GM12878 (cell line): ENCODE measurements around the gene CENATAC. TPM values are rescaled to one million over a fixed set of nuclear protein-coding genes. Genes with fewer than 3 reads are reported as not detected.

ENCODE experiments used
- ATAC-seq: fragments of 200-7000 bp; cut with Tn5 transposase; 3 replicates; pipeline ENCODE4 v1.9.1; 2020; ENCODE audit warnings: mild to moderate bottlenecking, moderate library complexity
- BruUV-seq: library from RNA; stranded (reverse); fragments of 400-500 nt; replicated peaks from 2 replicates; lab custom pipeline; 2021; lab: Mats Ljungman, UMichigan
- CTCF ChIA-PET: fragments of 300-600 bp; sonication (Branson Sonifier 250); formaldehyde crosslinking; extraction: SDS; loops from one replicate; lab custom pipeline; 2021; ENCODE audit warnings: inconsistent platforms; lab: Yijun Ruan, JAX
- POLR2A ChIA-PET: fragments of 350-600 bp; formaldehyde crosslinking; extraction: SDS; loops from one replicate; lab custom pipeline; 2021; ENCODE audit warnings: inconsistent platforms; lab: Charles Lee
- RAD21 ChIA-PET: fragments of 300-600 bp; sonication (Branson Sonifier 250); formaldehyde crosslinking; loops from one replicate; lab custom pipeline; 2023; ENCODE audit warnings: antibody characterized with exemption; ENCODE audit not compliant: unreplicated experiment; lab: Charles Lee
- SMC1A ChIA-PET: fragments of 300-600 bp; sonication (Branson Sonifier 250); formaldehyde crosslinking; loops from one replicate; lab custom pipeline; 2023; ENCODE audit not compliant: unreplicated experiment, uncharacterized antibody; lab: Charles Lee
- DNase-seq: peaks from one replicate; pipeline ENCODE4 v3.0.0-alpha.2; 2011; ENCODE audit warnings: low read depth, low spot score
- FAIRE-seq: peaks from 3 replicates; lab custom pipeline; 2011; peaks lifted over from hg19 to GRCh38; lab: Jason Lieb, UNC
- H2AFZ ChIP-seq: 2 replicates; pipeline ENCODE4 v1.6.0; 2011; ENCODE audit warnings: low read depth, low read length, control low read depth; ENCODE audit not compliant: control insufficient read depth
- H3K27ac ChIP-seq: 2 replicates; pipeline ENCODE4 v1.5.1; 2011; ENCODE audit warnings: control low read depth; ENCODE audit not compliant: control insufficient read depth, insufficient read depth
- H3K27me3 ChIP-seq, 2 experiments: replicated peaks in 1 of 2; 2 replicates each; pipeline versions ENCODE4 v1.6.0 to v1.6.1; 2011; ENCODE audit warnings: low read length in 1 of 2; ENCODE audit not compliant: control insufficient read depth in 2 of 2, insufficient read depth in 2 of 2
- H3K36me3 ChIP-seq, 2 experiments: 2 replicates each; pipeline ENCODE4 v1.5.1; 2011; ENCODE audit warnings: low read length in 1 of 2; ENCODE audit not compliant: control insufficient read depth in 2 of 2, insufficient read depth in 2 of 2
- H3K4me1 ChIP-seq: 2 replicates; pipeline ENCODE4 v1.6.1; 2011; ENCODE audit warnings: mild to moderate bottlenecking, low read length, moderate library complexity, mixed read lengths; ENCODE audit not compliant: control insufficient read depth, insufficient read depth
- H3K4me2 ChIP-seq: 2 replicates; pipeline ENCODE4 v1.6.0; 2011; ENCODE audit warnings: control low read depth; ENCODE audit not compliant: control insufficient read depth, insufficient read depth
- H3K4me3 ChIP-seq: fragments of 200-600 bp; sonication (generic); 2 replicates; pipeline ENCODE4 v1.5.1; 2016
- H3K79me2 ChIP-seq: 2 replicates; pipeline ENCODE4 v1.6.0; 2011; ENCODE audit warnings: low read length; ENCODE audit not compliant: control insufficient read depth, insufficient read depth
- H3K9ac ChIP-seq: 2 replicates; pipeline ENCODE4 v1.8.0; 2011; ENCODE audit warnings: low read length, control low read depth, mixed read lengths; ENCODE audit not compliant: control insufficient read depth, insufficient read depth
- H3K9me3 ChIP-seq: replicated peaks from 3 replicates; pipeline ENCODE4 v1.5.1; 2011; ENCODE audit warnings: mild to moderate bottlenecking, low read length; ENCODE audit not compliant: control insufficient read depth, insufficient read depth
- H4K20me1 ChIP-seq: 2 replicates; pipeline ENCODE4 v1.6.0; 2011; ENCODE audit not compliant: control insufficient read depth, insufficient read depth
- CREB1 ChIP-seq: IDR thresholded peaks from 2 replicates; pipeline ENCODE4 v1.6.1; 2012; ENCODE audit warnings: low read depth, mild to moderate bottlenecking, inconsistent platforms
- EP300 ChIP-seq, 2 experiments: fragments of 150-350 bp in 1 of 2; IDR thresholded peaks; 2 replicates each; pipeline ENCODE4 v1.6.1; 2011 to 2012; ENCODE audit warnings: low read depth in 2 of 2, low read length in 2 of 2, borderline replicate concordance in 1 of 2, improper control_type of control experiment in 1 of 2, inconsistent platforms in 1 of 2; ENCODE audit not compliant: control insufficient read depth in 1 of 2
- KDM1A ChIP-seq: fragments of 200-600 bp; sonication (generic); IDR thresholded peaks from 2 replicates; pipeline ENCODE4 v1.6.1; 2016; ENCODE audit warnings: borderline replicate concordance
- KLF5 ChIP-seq: fragments of 450-650 bp; IDR thresholded peaks from 2 replicates; pipeline ENCODE4 v1.6.1; 2014; ENCODE audit warnings: mild to moderate bottlenecking; ENCODE audit not compliant: partially characterized antibody
- LARP7 ChIP-seq: fragments of 450-650 bp; IDR thresholded peaks from 2 replicates; pipeline ENCODE4 v1.6.1; 2017; ENCODE audit warnings: mild to moderate bottlenecking
- MEF2B ChIP-seq: fragments of 450-650 bp; IDR thresholded peaks from 2 replicates; pipeline ENCODE4 v1.6.1; 2018; ENCODE audit warnings: mild to moderate bottlenecking, moderate library complexity; ENCODE audit not compliant: partially characterized antibody, poor library complexity, severe bottlenecking
- NRF1 ChIP-seq: conservative IDR thresholded peaks from 2 replicates; pipeline ENCODE4 v1.6.1; 2011; ENCODE audit warnings: mild to moderate bottlenecking, low read depth, low read length, improper control_type of control experiment
- RUNX3 ChIP-seq: IDR thresholded peaks from 2 replicates; pipeline ENCODE4 v1.6.1; 2012; ENCODE audit warnings: low read length, inconsistent platforms
- ZZZ3 ChIP-seq: IDR thresholded peaks from 2 replicates; pipeline ENCODE4 v1.6.1; 2011; ENCODE audit warnings: low read depth; ENCODE audit not compliant: control insufficient read depth, insufficient read length
- WGBS: methylation state at CpG from one replicate; pipeline ENCODE4 v1.1.6; 2016; ENCODE audit warnings: low lambda C conversion rate; ENCODE audit not compliant: insufficient replicate concordance, insufficient coverage; ENCODE audit errors: missing lambda C conversion rate; 5-methylcytosine and 5-hydroxymethylcytosine counted together
- in situ Hi-C: fragments of 300-500 bp; cut with MboI; formaldehyde crosslinking; loops from 9 replicates; pipeline ENCODE4 v1.14.3; 2018; ENCODE audit warnings: mixed read lengths
- intact Hi-C: fragments of 100-400 bp; cut with micrococcal nuclease; formaldehyde crosslinking; loops from one replicate; pipeline ENCODE4 v1.14.2; 2022; ENCODE audit not compliant: unreplicated experiment
- polyA plus RNA-seq, 11 experiments: library from polyadenylated mRNA; depleted of rRNA in 4 of 11; unstranded in 6 of 11; stranded (reverse) in 5 of 11; fragments of >200 nt; fragmentation: Nextera tagmentation in 4 of 11; fragmentation: Illumina TruSeq in 1 of 11; extraction: Ambion mirVana in 4 of 11; extraction: Trizol in 1 of 11; gene quantifications; 1 replicate in 1 of 11; 2 replicates in 10 of 11; pipeline versions ENCODE4 v1.2.1 to v1.2.3, GENCODE V29; 2011 to 2016; ENCODE audit warnings: inconsistent platforms in 2 of 11, missing spikeins in 2 of 11, low read depth in 1 of 11
- total RNA-seq, 4 experiments: library from RNA; depleted of rRNA in 3 of 4; stranded (reverse); fragments of >200 nt in 3 of 4; fragmentation: Illumina TruSeq in 1 of 4; extraction: Trizol in 1 of 4; gene quantifications; 2 replicates each; pipeline versions ENCODE4 v1.2.1 to v1.2.3, GENCODE V29; 2013 to 2021
- TF ChIP-seq, protein P1 (sequence below): fragments of 450-650 bp; conservative IDR thresholded peaks from 2 replicates; pipeline ENCODE4 v1.6.1; 2017; ENCODE audit warnings: mild to moderate bottlenecking, moderate library complexity

CENATAC gene
- total and polyA plus RNA-seq, 10 of the 15 experiments (the other 5 are each of a cell fraction or from before 2014, with no cell fraction given) = 4.8 to 37.1 (median 24.1) TPM

DNA sequence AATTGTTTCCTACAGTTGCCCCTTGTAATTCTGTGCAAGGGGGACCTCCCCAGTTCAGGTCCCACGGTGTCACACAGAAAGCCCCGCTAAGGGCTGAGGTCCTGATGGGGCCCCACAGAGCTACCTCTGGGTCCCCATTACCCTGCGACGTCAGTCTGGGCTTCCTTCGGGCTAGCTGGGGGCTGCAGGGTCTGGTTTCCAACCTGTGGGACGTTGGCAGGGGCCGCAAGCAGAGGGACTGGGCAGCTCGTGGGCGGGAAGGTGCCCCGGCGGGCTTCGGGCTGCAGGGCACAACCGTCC lies 32.0 kb downstream of the CENATAC start:
- peak overlapping the region; percentile 78 for H3K4me3 ChIP-seq
- peak overlapping the region; percentile 80 for H3K27ac ChIP-seq

DNA sequence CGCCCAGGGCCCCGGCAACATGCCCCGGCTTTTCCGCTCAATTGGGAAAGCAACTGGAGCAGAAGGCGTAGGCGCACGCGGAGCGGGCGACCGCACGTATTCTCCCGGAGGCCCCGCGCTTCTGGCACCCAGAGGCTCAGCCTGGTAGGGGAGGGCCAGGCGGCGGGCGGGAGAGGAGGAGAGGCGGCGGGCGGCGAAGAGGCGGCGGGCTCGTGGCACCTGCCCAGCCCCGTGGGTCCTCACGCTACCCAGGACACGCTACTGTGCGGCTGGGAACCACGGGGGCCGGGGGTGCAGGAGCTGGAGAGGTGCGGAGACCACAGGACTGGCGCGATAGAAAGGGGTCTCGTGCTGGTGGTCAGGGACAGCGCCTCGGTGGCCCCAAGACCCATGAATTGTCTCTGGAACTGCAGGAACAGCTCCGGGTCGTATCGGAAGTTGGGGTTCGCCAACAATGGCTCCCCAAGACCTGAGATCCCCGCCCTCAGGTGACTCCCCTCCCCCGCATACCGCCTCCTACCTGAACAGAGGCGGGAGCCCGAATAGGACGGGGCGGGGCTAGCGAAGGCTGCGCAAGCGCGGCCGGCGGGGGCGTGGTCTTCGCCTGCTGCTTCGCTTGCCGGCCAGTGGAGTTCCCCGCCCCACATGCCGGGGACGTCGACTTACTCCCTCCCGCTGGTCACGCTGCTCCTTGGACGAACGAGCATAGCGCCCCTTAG lies 32.5 kb downstream of the CENATAC start, which contains the start of gene SLC37A4:
Gene SLC37A4, minus strand, starts transcription at position 549 of the 719 bp plus-strand sequence.
- RAD21 ChIA-PET = interaction anchor here (1.0 to 1.7 kb wide), 5 partner anchors 15 to 67 kb away, joined by 3 to 6 read pairs (median 3); partner anchors contain the start of gene VPS11
- H3K36me3 ChIP-seq = peaks cover 1 to 4% of the 10 kb centered on the region in 2 experiments; a peak in 3 of 4 replicates
- no peaks in the 10 kb centered on the region for H3K9me3 ChIP-seq
- H3K79me2 ChIP-seq = peaks cover 13% of the 10 kb centered on the region
- H2AFZ ChIP-seq = peak within 1 kb of the TSS; percentile 95
- ATAC-seq (peak; percentile 88), FAIRE-seq (peak; percentile 99), DNase-seq (peak; percentile 94)
- CTCF ChIA-PET = interaction anchor here (1.0 to 2.0 kb wide), 8 partner anchors 11 to 290 kb away, joined by 3 to 16 read pairs (median 5); partner anchors contain the start of genes CENATAC, HYOU1 and TRAPPC4
- H3K9ac ChIP-seq = peak within 1 kb of the TSS; percentile 74
- peak within 1 kb of the TSS; percentile 85 for H3K4me2 ChIP-seq
- H3K27me3 ChIP-seq = no peaks in the 10 kb centered on the region
- H3K4me3 ChIP-seq = peak within 1 kb of the TSS; percentile 78
- no TSS peak for BruUV-seq
- in situ Hi-C loops (no loop called here), intact Hi-C loops (no loop called here)
- H3K4me1 ChIP-seq = peaks cover 14% of the 10 kb centered on the region
- SMC1A ChIA-PET = interaction anchor here (1.0 to 4.9 kb wide), 2 partner anchors 13 to 21 kb away, joined by 5 to 40 read pairs; partner anchors contain the start of genes RPS25 and TRAPPC4
- POLR2A ChIA-PET = interaction anchor here (0.8 to 3.0 kb wide), 10 partner anchors 10 to 76 kb away, joined by 3 to 14 read pairs (median 4); partner anchors contain the start of genes C2CD2L, HMBS, HYOU1 and VPS11
- under 1% methylated on average over 56 of the region's 67 CpGs for WGBS
- no peaks in the 10 kb centered on the region for H4K20me1 ChIP-seq
- peak within 1 kb of the TSS; percentile 80 for H3K27ac ChIP-seq
- TF ChIP-seq KDM1A = no peak
- TF ChIP-seq NRF1 = peak; percentile 92
- TF ChIP-seq MEF2B = peak; percentile 30
- TF ChIP-seq KLF5 = no peak
- TF ChIP-seq ZZZ3 = no peak
- TF ChIP-seq, protein P1, sequence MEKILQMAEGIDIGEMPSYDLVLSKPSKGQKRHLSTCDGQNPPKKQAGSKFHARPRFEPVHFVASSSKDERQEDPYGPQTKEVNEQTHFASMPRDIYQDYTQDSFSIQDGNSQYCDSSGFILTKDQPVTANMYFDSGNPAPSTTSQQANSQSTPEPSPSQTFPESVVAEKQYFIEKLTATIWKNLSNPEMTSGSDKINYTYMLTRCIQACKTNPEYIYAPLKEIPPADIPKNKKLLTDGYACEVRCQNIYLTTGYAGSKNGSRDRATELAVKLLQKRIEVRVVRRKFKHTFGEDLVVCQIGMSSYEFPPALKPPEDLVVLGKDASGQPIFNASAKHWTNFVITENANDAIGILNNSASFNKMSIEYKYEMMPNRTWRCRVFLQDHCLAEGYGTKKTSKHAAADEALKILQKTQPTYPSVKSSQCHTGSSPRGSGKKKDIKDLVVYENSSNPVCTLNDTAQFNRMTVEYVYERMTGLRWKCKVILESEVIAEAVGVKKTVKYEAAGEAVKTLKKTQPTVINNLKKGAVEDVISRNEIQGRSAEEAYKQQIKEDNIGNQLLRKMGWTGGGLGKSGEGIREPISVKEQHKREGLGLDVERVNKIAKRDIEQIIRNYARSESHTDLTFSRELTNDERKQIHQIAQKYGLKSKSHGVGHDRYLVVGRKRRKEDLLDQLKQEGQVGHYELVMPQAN = 0 out of 2 replicates have a peak, but pooled peaks have one; percentile 62

More for the DNA sequence above, 32.0 kb downstream of the CENATAC start:
- Histone ChIP-seq H3K9ac (peak overlapping the region; percentile 74; the same call in 1 of the 2 replicates), H3K79me2 (peaks cover 13% of the 10 kb centered on the region), H2AFZ (peak overlapping the region; percentile 95), H3K27me3 (no peaks in the 10 kb centered on the region), H3K9me3 (no peaks in the 10 kb centered on the region), H3K4me1 (peaks cover 14% of the 10 kb centered on the region), H3K4me2 (peak overlapping the region; percentile 85), H4K20me1 (no peaks in the 10 kb centered on the region), H3K36me3 (peaks cover 1 to 4% of the 10 kb centered on the region in 2 experiments; a peak in 3 of 4 replicates)
- CTCF ChIA-PET = interaction anchor here (1.0 to 2.0 kb wide), 6 partner anchors 10 to 291 kb away, joined by 3 to 16 read pairs (median 6); partner anchors contain the start of genes HYOU1 and TRAPPC4
- no TSS peak for BruUV-seq
- DNase-seq (no peak), ATAC-seq (peak; percentile 49), FAIRE-seq (no peak)
- POLR2A ChIA-PET = interaction anchor here (0.9 to 3.0 kb wide), 8 partner anchors 11 to 77 kb away, joined by 3 to 14 read pairs (median 5); partner anchors contain the start of genes HMBS, HYOU1 and VPS11
- TF ChIP-seq RUNX3 (no peak), LARP7 (0 out of 2 replicates have a peak, but pooled peaks have one; percentile 7), EP300 (IDR thresholded peaks at IDR 0.05; ENCODE audit: borderline replicate concordance in 1 of 2, control insufficient read depth in 1 of 2, low read depth in 2 of 2, low read length in 2 of 2) (no peak), CREB1 (0 out of 2 replicates have a peak, but pooled peaks have one; percentile 8)
- WGBS = 2% methylated on average over 13 of the region's 13 CpGs
- in situ Hi-C loops (no loop called here), intact Hi-C loops (no loop called here)
- RAD21 ChIA-PET = interaction anchor here (1.0 to 1.7 kb wide), 5 partner anchors 15 to 67 kb away, joined by 3 to 6 read pairs (median 3); partner anchors contain the start of gene VPS11
- SMC1A ChIA-PET = interaction anchor here (1.0 to 4.9 kb wide), 2 partner anchors 13 to 21 kb away, joined by 5 to 40 read pairs; partner anchors contain the start of genes RPS25 and TRAPPC4
